DMS79 (cell line): Measurements from ENCODE around the gene MEMO1.

ENCODE experiments used
- DNase-seq: peaks from one replicate; lab custom pipeline; 2025; lab: John Stamatoyannopoulos, UW

The MEMO1 gene

GRCh38 chr2:31823558-31823957 lies 187.2 kb downstream of the MEMO1 start:
- DNase-seq: no peak

- DNase-seq: no peak
Observed at GRCh38 chr2:31822587-31822986, 188.2 kb downstream of the MEMO1 start.
